ENCODE results near the gene CIAO2B.

CIAO2B gene

GRCh38 chr16:66918803-66919568 lies 15.2 kb downstream of the CIAO2B start, which contains the start of gene CDH16:
Gene CDH16, minus strand, starts transcription at chr16:66918885. Its CDS starts 820 bp downstream, at chr16:66918065.
- no peak within 1 kb of the TSS for H3K4me3 ChIP-seq (ENCODE audit: low read length)
- peak; percentile 33 for DNase-seq (ENCODE audit: low read depth)
- TF ChIP-seq CTCF (IDR thresholded peaks at IDR 0.05; ENCODE audit: insufficient read depth, low read depth, low read length, missing control alignments) = no peak

GRCh38 chr16:66918355-66918754 lies 15.8 kb downstream of the CIAO2B start:
- H3K4me3 ChIP-seq (ENCODE audit: low read length) = no peak overlapping the region
- no peak for TF ChIP-seq CTCF (IDR thresholded peaks at IDR 0.05; ENCODE audit: insufficient read depth, low read depth, low read length, missing control alignments)
- no peak for DNase-seq (ENCODE audit: low read depth)

- no peak overlapping the region for H3K4me3 ChIP-seq (ENCODE audit: low read length)
- no peak for DNase-seq (ENCODE audit: low read depth)
- TF ChIP-seq CTCF (IDR thresholded peaks at IDR 0.05; ENCODE audit: insufficient read depth, low read depth, low read length, missing control alignments) = no peak
Measured at GRCh38 chr16:66917741-66918140, 16.5 kb downstream of the CIAO2B start.

GRCh38 chr16:66916518-66916917 lies 17.7 kb downstream of the CIAO2B start:
- no peak overlapping the region for H3K4me3 ChIP-seq (ENCODE audit: low read length)
- DNase-seq (ENCODE audit: low read depth) = no peak
- no peak for TF ChIP-seq CTCF (IDR thresholded peaks at IDR 0.05; ENCODE audit: insufficient read depth, low read depth, low read length, missing control alignments)

GRCh38 chr16:66915041-66915440 lies 19.2 kb downstream of the CIAO2B start:
- TF ChIP-seq CTCF (IDR thresholded peaks at IDR 0.05; ENCODE audit: insufficient read depth, low read depth, low read length, missing control alignments) = no peak
- H3K4me3 ChIP-seq (ENCODE audit: low read length) = no peak overlapping the region
- DNase-seq (ENCODE audit: low read depth) = no peak

GRCh38 chr16:66914541-66914940 lies 19.7 kb downstream of the CIAO2B start:
- no peak for TF ChIP-seq CTCF (IDR thresholded peaks at IDR 0.05; ENCODE audit: insufficient read depth, low read depth, low read length, missing control alignments)
- no peak for DNase-seq (ENCODE audit: low read depth)
- H3K4me3 ChIP-seq (ENCODE audit: low read length) = no peak overlapping the region

GRCh38 chr16:66913711-66914110 lies 20.5 kb downstream of the CIAO2B start:
- DNase-seq (ENCODE audit: low read depth) = no peak
- no peak overlapping the region for H3K4me3 ChIP-seq (ENCODE audit: low read length)
- no peak for TF ChIP-seq CTCF (IDR thresholded peaks at IDR 0.05; ENCODE audit: insufficient read depth, low read depth, low read length, missing control alignments)

All from epithelial cell of esophagus (primary cell).